Stimulated activated CD8-positive, alpha-beta memory T cell treated with anti-CD3 and anti-CD28 coated beads, Interleukin-12 subunit alpha, Interleukin-12 subunit beta, amount 100 ng/mL, for 24 hours (primary cell): ENCODE measurements around the gene KLHDC10.
"Not testable (repeated sequence)": the region's sequence is repeated elsewhere in the genome, so short reads cannot be mapped to it uniquely, and the experiment has no call there.

Source experiments
- DNase-seq: peaks from one replicate; pipeline ENCODE4 v3.0.0-alpha.2; 2020; ENCODE audit errors: extremely low read depth

Gene KLHDC10

DNA sequence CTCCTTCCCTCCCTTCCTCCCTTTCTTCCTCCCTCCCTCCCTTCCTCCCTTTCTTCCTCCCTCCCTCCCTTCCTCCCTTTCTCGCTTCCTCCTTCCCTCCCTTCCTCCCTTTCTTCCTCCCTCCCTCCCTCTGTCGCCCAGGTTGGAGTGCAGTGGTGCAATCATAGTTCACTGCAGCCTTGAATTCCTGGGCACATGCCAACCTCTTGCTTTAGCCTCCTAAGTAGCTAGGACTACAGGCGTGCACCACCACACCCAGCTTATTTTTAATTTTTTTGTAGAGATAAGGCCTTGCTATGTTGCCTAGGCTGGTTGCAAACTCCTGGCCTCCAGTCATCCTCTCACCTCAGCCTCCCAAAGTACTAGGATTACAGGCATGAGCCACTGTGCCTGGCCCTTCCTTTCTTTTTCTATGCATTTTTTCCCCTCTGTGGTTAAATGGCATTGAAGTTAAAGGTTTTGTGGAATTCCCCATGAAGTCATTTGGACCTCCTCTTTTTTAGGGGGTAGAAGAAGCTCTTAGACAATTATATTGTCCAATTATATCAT lies 9.6 kb downstream of the KLHDC10 start:
- no peak for DNase-seq

DNA sequence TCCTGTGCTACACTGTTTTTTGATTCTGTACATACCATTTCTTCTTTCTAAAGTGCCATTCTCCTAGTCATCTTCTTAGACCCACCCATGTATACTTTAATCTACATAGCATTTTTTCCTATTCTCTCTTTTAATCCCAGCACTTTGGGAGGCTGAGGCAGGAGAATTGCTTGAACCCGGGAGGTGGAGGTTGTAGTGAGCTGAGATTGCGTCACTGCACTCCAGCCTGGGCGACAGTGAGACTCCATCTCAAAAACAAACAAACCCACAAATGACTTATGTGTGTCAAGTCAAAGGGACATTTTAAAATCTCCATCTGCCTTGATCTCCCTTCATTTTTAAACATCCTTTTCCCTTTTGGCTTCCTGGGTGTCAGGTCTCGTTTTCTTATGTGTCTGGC lies 13.2 kb downstream of the KLHDC10 start:
- DNase-seq = not testable (repeated sequence)

DNA sequence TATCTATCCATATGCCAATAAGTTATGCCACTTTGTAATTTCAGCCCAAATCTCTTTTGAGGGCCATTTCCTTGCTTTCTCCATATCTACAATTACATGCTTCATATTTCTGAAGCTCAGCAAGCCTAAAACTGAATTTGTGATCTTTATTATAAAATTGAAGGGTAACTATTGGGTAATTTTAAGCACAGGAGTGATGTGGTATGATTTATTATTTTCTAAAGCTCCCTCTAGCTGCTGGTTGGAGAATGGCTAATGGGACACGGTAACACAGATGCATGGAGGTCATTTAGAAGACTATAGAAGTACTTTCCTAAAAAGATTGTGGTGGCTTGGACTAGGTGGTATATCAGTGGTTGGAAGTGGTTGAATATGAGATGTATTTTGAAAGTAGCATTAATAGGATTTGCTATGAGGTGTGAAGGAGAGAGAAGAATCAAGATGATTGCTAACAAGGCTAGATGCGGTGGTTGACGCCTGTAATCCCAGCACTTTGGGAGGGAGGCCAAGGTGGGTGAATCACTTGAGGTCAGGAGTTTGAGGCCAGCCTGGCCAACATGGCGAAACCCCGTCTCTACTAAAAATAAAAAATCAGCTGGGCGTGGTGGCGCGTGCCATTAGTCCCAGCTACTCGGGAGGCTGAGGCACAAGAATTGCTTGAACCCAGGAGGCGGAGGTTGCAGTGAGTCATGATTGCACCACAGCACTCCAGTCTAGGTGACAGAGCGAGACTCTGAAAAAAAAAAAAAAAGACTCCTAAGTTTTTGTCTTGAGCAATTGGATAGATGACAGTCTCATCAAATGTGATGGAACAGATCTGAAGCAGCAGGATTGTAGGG lies 13.9 kb downstream of the KLHDC10 start:
- no peak for DNase-seq

- not testable (repeated sequence) for DNase-seq
These were observed 14.9 kb downstream of the KLHDC10 start for GRCh38 chr7:130085235-130085634.

DNA sequence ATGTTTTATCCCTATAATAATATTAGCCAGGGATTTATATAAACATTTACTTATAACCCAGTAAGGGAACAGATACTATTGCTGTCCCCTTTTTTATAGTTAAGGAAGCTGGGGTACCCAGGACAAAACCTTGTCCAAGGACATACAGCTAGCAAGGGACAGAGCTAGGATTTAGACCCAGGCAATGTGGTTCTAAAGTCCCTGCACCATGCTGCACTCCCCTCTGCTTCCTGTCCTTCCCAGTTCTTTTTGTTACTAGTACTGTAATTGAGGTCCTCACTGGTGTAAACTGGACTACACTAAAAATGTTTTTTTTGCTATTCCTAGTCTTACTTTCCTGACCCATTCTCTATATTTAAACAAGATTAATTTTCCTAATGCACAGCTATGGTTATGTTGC lies 16.6 kb downstream of the KLHDC10 start:
- DNase-seq = no peak

GRCh38 chr7:130087364-130087763 lies 17.0 kb downstream of the KLHDC10 start:
- DNase-seq = no peak

DNA sequence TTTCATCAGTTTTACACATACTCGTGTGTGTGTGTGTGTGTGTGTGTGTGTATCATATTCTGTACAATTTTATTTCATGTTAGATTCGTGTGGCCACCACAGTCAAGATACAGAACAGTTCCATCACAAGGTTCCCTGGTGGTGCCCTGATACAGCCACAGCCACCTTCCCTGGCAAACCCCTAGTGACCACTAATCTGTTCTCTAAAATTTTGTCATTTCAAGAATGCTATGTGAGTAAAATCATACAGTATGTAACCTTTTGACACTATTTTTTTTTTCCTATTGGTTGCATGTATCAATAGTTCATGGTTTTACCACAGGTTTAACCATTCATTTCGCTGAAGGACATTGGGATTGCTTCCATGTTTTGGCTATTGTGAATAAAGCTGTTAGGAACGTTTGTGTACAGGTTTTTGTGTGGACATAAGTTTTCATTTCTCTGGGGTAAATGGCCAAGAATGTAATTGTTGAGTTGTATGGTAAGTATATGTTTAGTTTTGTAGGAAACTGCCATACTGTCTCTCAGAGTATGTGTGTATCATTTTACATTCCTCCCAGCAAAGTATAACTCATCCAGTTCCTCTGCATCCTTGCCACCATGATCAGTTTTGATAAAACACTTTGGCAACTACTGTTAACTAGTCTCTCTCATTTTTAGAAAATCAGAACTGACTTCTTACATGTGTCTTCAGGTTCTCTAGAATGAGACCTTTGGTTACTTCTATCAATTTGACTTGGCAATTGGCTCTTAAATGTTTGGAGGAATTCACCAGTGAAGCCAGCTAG lies 20.6 kb downstream of the KLHDC10 start:
- no peak for DNase-seq

GRCh38 chr7:130091999-130092398 lies 21.7 kb downstream of the KLHDC10 start:
- no peak for DNase-seq

DNA sequence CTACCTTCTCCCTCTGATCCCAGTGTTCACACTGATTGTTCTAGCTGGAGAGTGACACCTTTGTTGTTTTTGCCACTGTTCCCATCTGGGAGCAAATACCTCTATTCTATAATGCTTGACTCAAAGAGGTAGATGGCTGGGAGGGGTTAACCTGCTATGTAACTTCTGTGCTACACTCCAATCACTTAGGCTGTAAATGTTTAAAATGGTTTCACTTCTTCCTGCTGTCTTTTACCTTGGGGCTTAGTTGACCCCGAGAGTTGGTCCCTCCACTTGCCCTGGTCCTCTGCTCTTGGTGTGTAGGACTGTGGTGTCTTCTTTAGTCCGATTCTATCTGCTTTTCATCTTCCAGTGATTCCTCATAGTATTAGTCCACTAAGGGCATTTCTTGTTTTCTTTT lies 22.3 kb downstream of the KLHDC10 start:
- DNase-seq = no peak

- DNase-seq = no peak
These were observed 25.5 kb downstream of the KLHDC10 start for GRCh38 chr7:130095812-130096211.

DNA sequence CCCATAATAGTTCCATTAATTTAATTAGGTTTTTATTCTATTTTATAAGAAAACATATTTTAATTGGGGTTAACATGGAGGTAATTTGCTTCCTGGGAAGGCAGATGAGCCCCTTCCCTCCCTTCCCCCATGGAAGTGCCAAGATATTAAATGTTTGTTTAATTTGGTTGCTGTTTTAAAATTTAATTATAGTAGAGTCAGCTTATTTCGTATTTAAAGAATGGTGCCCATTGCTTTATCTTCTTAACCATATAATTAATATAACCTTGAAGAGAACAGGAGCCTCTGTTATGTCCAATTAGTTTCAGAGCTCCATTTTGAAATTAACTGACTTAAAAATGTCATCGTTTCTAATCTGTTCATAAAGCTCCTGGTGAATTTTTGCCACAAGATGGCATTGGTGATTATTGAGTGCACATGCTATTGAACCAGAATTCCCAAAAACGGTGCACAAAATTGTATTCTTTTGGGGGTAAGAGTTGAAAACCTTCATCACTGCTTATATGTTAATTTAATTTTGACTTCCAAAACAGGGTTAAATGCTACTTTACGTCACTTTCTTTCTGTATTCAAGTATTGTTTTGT lies 26.0 kb downstream of the KLHDC10 start:
- no peak for DNase-seq

DNA sequence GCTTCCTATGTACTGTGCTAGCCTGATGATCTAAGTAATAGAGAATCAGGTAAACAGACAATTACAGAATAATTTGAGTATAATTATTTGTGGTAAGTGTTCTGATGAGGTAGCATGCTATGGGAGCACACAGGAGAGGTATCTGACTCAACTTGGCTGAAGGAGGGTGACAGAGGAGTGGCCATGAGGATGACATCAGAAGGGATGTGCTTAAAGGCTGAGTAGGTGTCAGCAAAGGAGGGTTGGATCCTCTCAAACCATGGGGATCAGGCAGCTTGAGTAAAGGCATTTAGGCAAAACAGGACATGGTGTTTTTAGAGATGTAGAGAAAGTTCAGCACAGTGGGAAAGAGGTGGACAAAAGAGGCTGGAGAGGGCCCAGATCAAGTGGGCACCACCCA lies 29.0 kb downstream of the KLHDC10 start:
- DNase-seq = no peak

GRCh38 chr7:130102588-130102987 lies 32.3 kb downstream of the KLHDC10 start:
- no peak for DNase-seq

GRCh38 chr7:130107949-130108674 lies 37.8 kb downstream of the KLHDC10 start:
- no peak for DNase-seq

GRCh38 chr7:130108809-130109208 lies 38.5 kb downstream of the KLHDC10 start:
- DNase-seq = no peak

- DNase-seq = no peak
These were observed 41.8 kb downstream of the KLHDC10 start for GRCh38 chr7:130112093-130112492.

DNA sequence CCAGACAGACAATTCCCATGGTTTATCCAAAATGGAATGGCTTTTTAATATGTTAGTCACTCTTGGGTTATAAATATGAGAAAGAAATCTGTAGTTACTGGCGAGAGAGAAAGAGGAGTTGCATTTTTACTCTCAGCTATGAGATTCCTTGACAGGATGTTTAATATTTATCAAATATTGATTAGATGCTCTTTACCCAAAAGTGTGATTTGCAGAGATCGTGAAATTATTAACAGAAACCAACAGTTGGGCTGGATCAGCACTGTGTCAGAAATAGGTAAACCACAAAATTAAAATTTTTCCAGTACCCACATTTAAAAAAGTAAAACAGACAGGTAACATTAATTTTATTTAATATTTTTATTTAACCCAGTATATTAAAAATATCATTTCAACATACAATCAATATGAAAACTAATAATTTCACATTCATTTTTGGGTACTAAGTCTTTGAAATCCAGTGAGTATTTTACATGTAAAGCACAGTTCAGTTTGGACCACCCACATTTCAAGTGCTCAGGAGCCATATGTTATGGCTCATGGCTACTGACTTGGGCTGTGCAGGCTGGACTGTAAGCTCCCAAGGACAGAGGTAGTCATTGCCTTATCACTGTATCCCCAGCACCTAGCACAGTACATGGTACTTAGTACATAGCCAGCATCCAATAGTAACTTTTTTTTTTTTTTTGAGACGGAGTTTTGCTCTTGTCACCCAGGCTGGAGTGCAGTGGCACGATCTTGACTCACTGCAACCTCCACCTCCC lies 42.5 kb downstream of the KLHDC10 start:
- DNase-seq = no peak

DNA sequence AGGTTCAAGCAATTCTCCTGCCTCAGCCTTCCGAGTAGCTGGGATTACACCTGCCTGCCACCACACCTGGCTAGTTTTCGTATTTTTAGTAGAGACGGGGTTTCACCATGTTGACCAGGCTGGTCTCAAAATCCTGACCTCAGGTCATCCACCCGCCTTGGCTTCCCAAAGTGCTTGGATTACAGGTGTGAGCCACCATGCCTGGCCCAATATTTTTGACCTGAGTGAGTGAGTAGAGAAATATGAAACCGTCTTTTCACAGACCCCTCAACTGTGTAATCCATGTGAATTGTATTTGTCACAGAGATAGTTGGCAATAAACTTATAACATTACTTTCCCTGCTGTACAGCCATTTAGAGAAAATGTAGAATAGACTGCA lies 43.1 kb downstream of the KLHDC10 start:
- not testable (repeated sequence) for DNase-seq

GRCh38 chr7:130113887-130114286 lies 43.6 kb downstream of the KLHDC10 start:
- no peak for DNase-seq

DNA sequence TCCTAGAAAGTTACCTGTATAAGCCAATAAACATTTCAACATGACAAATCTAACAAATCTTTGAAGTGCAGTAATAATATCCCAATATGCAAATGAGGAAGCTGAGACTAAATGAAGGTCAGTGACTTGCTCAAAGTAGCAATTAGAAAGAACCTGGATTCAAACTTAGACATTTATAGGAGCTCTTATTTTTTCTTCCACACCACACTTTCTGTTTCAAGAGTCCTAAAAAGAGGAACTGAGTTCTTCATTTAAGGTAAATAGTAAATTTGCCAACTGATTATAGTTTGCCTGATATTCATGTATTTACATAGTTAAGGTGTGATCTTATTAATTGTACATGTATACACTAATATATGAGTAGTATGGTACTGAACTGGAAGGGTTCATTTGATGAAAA lies 44.0 kb downstream of the KLHDC10 start:
- DNase-seq = no peak

DNA sequence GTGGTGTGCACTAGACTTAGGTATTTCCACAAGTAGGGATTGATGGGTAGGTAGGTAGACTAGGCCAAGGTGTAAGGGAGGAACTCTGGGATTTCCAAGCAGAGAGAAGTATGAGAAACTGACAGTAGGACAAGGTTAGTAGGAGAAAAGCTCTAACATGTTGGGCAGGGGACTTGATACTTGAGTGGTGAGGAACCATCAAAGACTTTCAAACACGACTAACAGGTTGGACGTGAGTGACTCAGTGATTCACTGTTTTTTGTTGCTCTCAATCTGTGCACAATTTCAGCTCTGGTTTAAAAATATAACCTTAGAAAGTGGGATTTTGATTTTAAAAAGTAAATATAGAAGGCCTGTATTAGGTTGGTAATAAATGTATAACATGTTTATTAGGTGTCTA lies 44.4 kb downstream of the KLHDC10 start:
- DNase-seq = no peak
